ENCODE data around the gene C14orf132.

The C14orf132 gene

GRCh38 chr14:96136371-96137005 is 97.3 kb downstream of the C14orf132 start:
- no peak overlapping the region for H3K9ac ChIP-seq (ENCODE audit: low read depth, low read length, poor library complexity, severe bottlenecking)
- TF ChIP-seq, protein P1, sequence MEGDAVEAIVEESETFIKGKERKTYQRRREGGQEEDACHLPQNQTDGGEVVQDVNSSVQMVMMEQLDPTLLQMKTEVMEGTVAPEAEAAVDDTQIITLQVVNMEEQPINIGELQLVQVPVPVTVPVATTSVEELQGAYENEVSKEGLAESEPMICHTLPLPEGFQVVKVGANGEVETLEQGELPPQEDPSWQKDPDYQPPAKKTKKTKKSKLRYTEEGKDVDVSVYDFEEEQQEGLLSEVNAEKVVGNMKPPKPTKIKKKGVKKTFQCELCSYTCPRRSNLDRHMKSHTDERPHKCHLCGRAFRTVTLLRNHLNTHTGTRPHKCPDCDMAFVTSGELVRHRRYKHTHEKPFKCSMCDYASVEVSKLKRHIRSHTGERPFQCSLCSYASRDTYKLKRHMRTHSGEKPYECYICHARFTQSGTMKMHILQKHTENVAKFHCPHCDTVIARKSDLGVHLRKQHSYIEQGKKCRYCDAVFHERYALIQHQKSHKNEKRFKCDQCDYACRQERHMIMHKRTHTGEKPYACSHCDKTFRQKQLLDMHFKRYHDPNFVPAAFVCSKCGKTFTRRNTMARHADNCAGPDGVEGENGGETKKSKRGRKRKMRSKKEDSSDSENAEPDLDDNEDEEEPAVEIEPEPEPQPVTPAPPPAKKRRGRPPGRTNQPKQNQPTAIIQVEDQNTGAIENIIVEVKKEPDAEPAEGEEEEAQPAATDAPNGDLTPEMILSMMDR (conservative IDR thresholded peaks at IDR 0.05; ENCODE audit: low read length): no peak
- no peak for TF ChIP-seq EZH2phosphoT487 (IDR thresholded peaks at IDR 0.05; ENCODE audit: borderline replicate concordance)
- no peaks in the 10 kb centered on the region for H4K20me1 ChIP-seq (ENCODE audit: insufficient read depth, low read length, poor library complexity, severe bottlenecking)
- H3K27me3 ChIP-seq (ENCODE audit: insufficient read depth, low read length, poor library complexity, severe bottlenecking): no peaks in the 10 kb centered on the region
- H3F3A ChIP-seq (ENCODE audit: low read depth): no peaks in the 10 kb centered on the region
- H2AFZ ChIP-seq (ENCODE audit: low read length): no peak overlapping the region
- no peak overlapping the region for H3K4me3 ChIP-seq (ENCODE audit: low read length, poor library complexity, severe bottlenecking)
- no peaks in the 10 kb centered on the region for H3K79me2 ChIP-seq (ENCODE audit: insufficient read depth, low read length)
- no peaks in the 10 kb centered on the region for H3K4me1 ChIP-seq (ENCODE audit: insufficient read depth, low read length, poor library complexity, severe bottlenecking)
- H3K9me2 ChIP-seq (replicated peaks; ENCODE audit: low read depth, low read length): no peaks in the 10 kb centered on the region
- H3K36me3 ChIP-seq (ENCODE audit: insufficient read depth, low read length): no peaks in the 10 kb centered on the region
- no peak overlapping the region for H3K4me2 ChIP-seq (ENCODE audit: low read depth, low read length, poor library complexity, severe bottlenecking)
- no peaks in the 10 kb centered on the region for H3K9me3 ChIP-seq (ENCODE audit: insufficient read depth, low read depth, low read length)

DNA sequence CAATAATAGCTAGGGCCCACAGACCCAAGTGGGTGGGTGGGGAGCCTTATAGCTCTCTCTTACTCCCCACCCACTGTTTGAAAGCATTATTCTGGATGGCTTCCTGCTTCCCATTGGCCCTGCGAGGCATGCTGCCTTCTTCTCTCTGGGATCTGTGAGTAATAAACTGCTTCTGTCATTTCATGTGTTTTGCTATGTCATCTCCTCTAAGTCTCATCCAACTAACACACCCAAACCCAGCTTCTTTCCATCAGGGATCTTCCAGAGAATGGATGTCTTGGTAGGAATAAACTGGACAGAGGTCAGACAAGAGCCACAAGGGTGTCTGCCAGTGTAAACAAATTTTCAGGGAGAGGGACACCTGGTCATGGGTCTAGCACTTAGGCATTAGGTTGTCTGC is 99.1 kb downstream of the C14orf132 start:
- Histone ChIP-seq H3K9me3 (ENCODE audit: insufficient read depth, low read depth, low read length) (no peaks in the 10 kb centered on the region; the same call in 1 of the 2 replicates), H3K9me2 (replicated peaks; ENCODE audit: low read depth, low read length) (no peaks in the 10 kb centered on the region), H3K4me3 (ENCODE audit: low read length, poor library complexity, severe bottlenecking) (no peak overlapping the region), H3K27me3 (ENCODE audit: insufficient read depth, low read length, poor library complexity, severe bottlenecking) (no peaks in the 10 kb centered on the region), H3K4me2 (ENCODE audit: low read depth, low read length, poor library complexity, severe bottlenecking) (no peak overlapping the region), H3K79me2 (ENCODE audit: insufficient read depth, low read length) (no peaks in the 10 kb centered on the region), H2AFZ (ENCODE audit: low read length) (no peak overlapping the region), H4K20me1 (ENCODE audit: insufficient read depth, low read length, poor library complexity, severe bottlenecking) (no peaks in the 10 kb centered on the region), H3K9ac (ENCODE audit: low read depth, low read length, poor library complexity, severe bottlenecking) (no peak overlapping the region), H3K4me1 (ENCODE audit: insufficient read depth, low read length, poor library complexity, severe bottlenecking) (no peaks in the 10 kb centered on the region), H3F3A (ENCODE audit: low read depth) (no peaks in the 10 kb centered on the region), H3K36me3 (ENCODE audit: insufficient read depth, low read length) (no peaks in the 10 kb centered on the region)
- no peak for TF ChIP-seq EZH2phosphoT487 (IDR thresholded peaks at IDR 0.05; ENCODE audit: borderline replicate concordance)
- TF ChIP-seq, protein P1 (conservative IDR thresholded peaks at IDR 0.05; ENCODE audit: low read length): no peak

DNA sequence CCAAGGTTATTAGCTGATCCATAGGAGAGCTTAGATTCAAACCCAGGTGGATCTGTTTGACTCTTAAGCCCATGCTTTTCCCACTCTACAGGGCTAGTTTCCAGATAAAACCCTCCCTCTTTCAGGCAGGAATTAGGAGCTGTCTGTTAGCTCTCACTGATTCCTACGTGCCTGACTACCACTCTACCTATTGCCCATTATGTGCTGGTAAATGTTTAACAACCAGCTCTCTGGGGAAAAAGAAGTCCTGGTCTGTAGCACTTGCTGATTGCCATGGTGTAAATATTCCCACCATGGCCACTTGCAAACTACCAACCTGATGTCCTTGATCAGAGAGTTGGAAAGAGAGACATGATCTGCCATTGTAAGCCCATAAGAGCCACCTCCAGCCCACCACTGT is 100.0 kb downstream of the C14orf132 start:
- Histone ChIP-seq H3K4me1 (ENCODE audit: insufficient read depth, low read length, poor library complexity, severe bottlenecking) (no peaks in the 10 kb centered on the region), H3K9me3 (ENCODE audit: insufficient read depth, low read depth, low read length) (no peaks in the 10 kb centered on the region; the same call in 1 of the 2 replicates), H3K27me3 (ENCODE audit: insufficient read depth, low read length, poor library complexity, severe bottlenecking) (no peaks in the 10 kb centered on the region), H3K9me2 (replicated peaks; ENCODE audit: low read depth, low read length) (no peaks in the 10 kb centered on the region), H3K36me3 (ENCODE audit: insufficient read depth, low read length) (no peaks in the 10 kb centered on the region), H3K79me2 (ENCODE audit: insufficient read depth, low read length) (no peaks in the 10 kb centered on the region), H3F3A (ENCODE audit: low read depth) (no peaks in the 10 kb centered on the region), H3K4me3 (ENCODE audit: low read length, poor library complexity, severe bottlenecking) (no peak overlapping the region), H4K20me1 (ENCODE audit: insufficient read depth, low read length, poor library complexity, severe bottlenecking) (no peaks in the 10 kb centered on the region), H2AFZ (ENCODE audit: low read length) (no peak overlapping the region), H3K9ac (ENCODE audit: low read depth, low read length, poor library complexity, severe bottlenecking) (no peak overlapping the region), H3K4me2 (ENCODE audit: low read depth, low read length, poor library complexity, severe bottlenecking) (no peak overlapping the region)
- TF ChIP-seq, protein P1 (conservative IDR thresholded peaks at IDR 0.05; ENCODE audit: low read length): no peak
- no peak for TF ChIP-seq EZH2phosphoT487 (IDR thresholded peaks at IDR 0.05; ENCODE audit: borderline replicate concordance)
